Measurements from ENCODE around the gene NSUN2.

The NSUN2 gene

GRCh38 chr5:6583049-6583880 lies 49.6 kb downstream of the NSUN2 start:
- Histone ChIP-seq H3K36me3 (ENCODE audit: insufficient read depth, low read length) (no peaks in the 10 kb centered on the region), H2AFZ (ENCODE audit: low read depth, low read length) (no peak overlapping the region), H3K9me3 (ENCODE audit: low read length) (no peaks in the 10 kb centered on the region), H3K4me3 (ENCODE audit: low read length) (no peak overlapping the region), H3K4me1 (ENCODE audit: insufficient read depth, low read length) (no peaks in the 10 kb centered on the region), H3K27me3 (ENCODE audit: insufficient read depth, low read length) (peaks cover 60% of the 10 kb centered on the region)

GRCh38 chr5:6582507-6583048 lies 50.3 kb downstream of the NSUN2 start:
- H3K4me1 ChIP-seq (ENCODE audit: insufficient read depth, low read length): no peaks in the 10 kb centered on the region
- H3K4me3 ChIP-seq (ENCODE audit: low read length): no peak overlapping the region
- H3K9me3 ChIP-seq (ENCODE audit: low read length): no peaks in the 10 kb centered on the region
- peaks cover 60% of the 10 kb centered on the region for H3K27me3 ChIP-seq (ENCODE audit: insufficient read depth, low read length)
- H3K36me3 ChIP-seq (ENCODE audit: insufficient read depth, low read length): no peaks in the 10 kb centered on the region
- H2AFZ ChIP-seq (ENCODE audit: low read depth, low read length): no peak overlapping the region

GRCh38 chr5:6581559-6582426 lies 51.1 kb downstream of the NSUN2 start:
- Histone ChIP-seq H3K36me3 (ENCODE audit: insufficient read depth, low read length) (no peaks in the 10 kb centered on the region), H3K4me1 (ENCODE audit: insufficient read depth, low read length) (no peaks in the 10 kb centered on the region), H2AFZ (ENCODE audit: low read depth, low read length) (no peak overlapping the region), H3K9me3 (ENCODE audit: low read length) (no peaks in the 10 kb centered on the region), H3K4me3 (ENCODE audit: low read length) (no peak overlapping the region), H3K27me3 (ENCODE audit: insufficient read depth, low read length) (peaks cover 60% of the 10 kb centered on the region)

GRCh38 chr5:6581090-6581489 lies 51.8 kb downstream of the NSUN2 start:
- Histone ChIP-seq H3K4me3 (ENCODE audit: low read length) (no peak overlapping the region), H3K9me3 (ENCODE audit: low read length) (no peaks in the 10 kb centered on the region), H3K27me3 (ENCODE audit: insufficient read depth, low read length) (peaks cover 56% of the 10 kb centered on the region), H3K4me1 (ENCODE audit: insufficient read depth, low read length) (no peaks in the 10 kb centered on the region), H2AFZ (ENCODE audit: low read depth, low read length) (no peak overlapping the region), H3K36me3 (ENCODE audit: insufficient read depth, low read length) (no peaks in the 10 kb centered on the region)

- H3K9me3 ChIP-seq (ENCODE audit: low read length): no peaks in the 10 kb centered on the region
- no peak overlapping the region for H3K4me3 ChIP-seq (ENCODE audit: low read length)
- H3K4me1 ChIP-seq (ENCODE audit: insufficient read depth, low read length): peaks cover 2% of the 10 kb centered on the region
- peaks cover 42% of the 10 kb centered on the region for H3K27me3 ChIP-seq (ENCODE audit: insufficient read depth, low read length)
- H2AFZ ChIP-seq (ENCODE audit: low read depth, low read length): no peak overlapping the region
- no peaks in the 10 kb centered on the region for H3K36me3 ChIP-seq (ENCODE audit: insufficient read depth, low read length)
Observed at GRCh38 chr5:6579535-6579934, 53.3 kb downstream of the NSUN2 start.

- no peak overlapping the region for H2AFZ ChIP-seq (ENCODE audit: low read depth, low read length)
- H3K4me1 ChIP-seq (ENCODE audit: insufficient read depth, low read length): peaks cover 2% of the 10 kb centered on the region
- peaks cover 34% of the 10 kb centered on the region for H3K27me3 ChIP-seq (ENCODE audit: insufficient read depth, low read length)
- H3K36me3 ChIP-seq (ENCODE audit: insufficient read depth, low read length): no peaks in the 10 kb centered on the region
- no peak overlapping the region for H3K4me3 ChIP-seq (ENCODE audit: low read length)
- no peaks in the 10 kb centered on the region for H3K9me3 ChIP-seq (ENCODE audit: low read length)
Observed at GRCh38 chr5:6578676-6579343, 54.0 kb downstream of the NSUN2 start.

GRCh38 chr5:6576861-6577501 lies 55.9 kb downstream of the NSUN2 start:
- Histone ChIP-seq H3K4me3 (ENCODE audit: low read length) (no peak overlapping the region), H3K36me3 (ENCODE audit: insufficient read depth, low read length) (no peaks in the 10 kb centered on the region), H2AFZ (ENCODE audit: low read depth, low read length) (no peak overlapping the region), H3K27me3 (ENCODE audit: insufficient read depth, low read length) (peaks cover 25% of the 10 kb centered on the region), H3K9me3 (ENCODE audit: low read length) (no peaks in the 10 kb centered on the region), H3K4me1 (ENCODE audit: insufficient read depth, low read length) (peaks cover 2% of the 10 kb centered on the region)

- Histone ChIP-seq H3K27me3 (ENCODE audit: insufficient read depth, low read length) (peaks cover 11% of the 10 kb centered on the region), H3K36me3 (ENCODE audit: insufficient read depth, low read length) (no peaks in the 10 kb centered on the region), H3K4me1 (ENCODE audit: insufficient read depth, low read length) (peaks cover 2% of the 10 kb centered on the region), H2AFZ (ENCODE audit: low read depth, low read length) (no peak overlapping the region), H3K9me3 (ENCODE audit: low read length) (no peaks in the 10 kb centered on the region), H3K4me3 (ENCODE audit: low read length) (no peak overlapping the region)
Observed at GRCh38 chr5:6574537-6575245, 58.2 kb downstream of the NSUN2 start.

GRCh38 chr5:6574111-6574510 lies 58.7 kb downstream of the NSUN2 start:
- no peaks in the 10 kb centered on the region for H3K36me3 ChIP-seq (ENCODE audit: insufficient read depth, low read length)
- H3K27me3 ChIP-seq (ENCODE audit: insufficient read depth, low read length): peaks cover 10% of the 10 kb centered on the region
- H3K4me3 ChIP-seq (ENCODE audit: low read length): no peak overlapping the region
- peaks cover 2% of the 10 kb centered on the region for H3K4me1 ChIP-seq (ENCODE audit: insufficient read depth, low read length)
- no peaks in the 10 kb centered on the region for H3K9me3 ChIP-seq (ENCODE audit: low read length)
- H2AFZ ChIP-seq (ENCODE audit: low read depth, low read length): no peak overlapping the region

- Histone ChIP-seq H3K4me3 (ENCODE audit: low read length) (no peak overlapping the region), H3K9me3 (ENCODE audit: low read length) (no peaks in the 10 kb centered on the region), H3K36me3 (ENCODE audit: insufficient read depth, low read length) (no peaks in the 10 kb centered on the region), H3K27me3 (ENCODE audit: insufficient read depth, low read length) (peaks cover 10% of the 10 kb centered on the region), H3K4me1 (ENCODE audit: insufficient read depth, low read length) (peaks cover 2% of the 10 kb centered on the region), H2AFZ (ENCODE audit: low read depth, low read length) (no peak overlapping the region)
Observed at GRCh38 chr5:6573651-6574101, 59.2 kb downstream of the NSUN2 start.

- peaks cover 7% of the 10 kb centered on the region for H3K27me3 ChIP-seq (ENCODE audit: insufficient read depth, low read length)
- H3K9me3 ChIP-seq (ENCODE audit: low read length): no peaks in the 10 kb centered on the region
- H3K36me3 ChIP-seq (ENCODE audit: insufficient read depth, low read length): no peaks in the 10 kb centered on the region
- no peak overlapping the region for H2AFZ ChIP-seq (ENCODE audit: low read depth, low read length)
- no peak overlapping the region for H3K4me3 ChIP-seq (ENCODE audit: low read length)
- H3K4me1 ChIP-seq (ENCODE audit: insufficient read depth, low read length): peaks cover 2% of the 10 kb centered on the region
Observed at GRCh38 chr5:6572825-6573380, 59.9 kb downstream of the NSUN2 start.
